GM21576 (cell line): ENCODE data around the gene KRT17.

ENCODE experiments used
- ATAC-seq: cut with Tn5 transposase; IDR thresholded peaks from one replicate; pipeline ENCODE4 v1.9.1; 2021; ENCODE audit warnings: mild to moderate bottlenecking, moderate library complexity; ENCODE audit not compliant: unreplicated experiment

The KRT17 gene

GRCh38 chr17:41624208-41625101 lies at the start of gene KRT17:
Gene KRT17 (minus strand): TSS chr17:41624575. CDS start chr17:41624509, 66 bp downstream.
- ATAC-seq = no peak

GRCh38 chr17:41672153-41672552 lies 47.8 kb upstream of the KRT17 start:
- ATAC-seq = no peak

GRCh38 chr17:41667280-41668041 lies 43.1 kb upstream of the KRT17 start:
- ATAC-seq = no peak

GRCh38 chr17:41666708-41667279 lies 42.4 kb upstream of the KRT17 start:
- peak; percentile 46 for ATAC-seq

GRCh38 chr17:41666237-41666641 lies 41.9 kb upstream of the KRT17 start:
- peak; percentile 34 for ATAC-seq

- peak; percentile 64 for ATAC-seq
Measured at GRCh38 chr17:41665566-41666236, 41.3 kb upstream of the KRT17 start.

GRCh38 chr17:41664587-41665565 lies 40.5 kb upstream of the KRT17 start:
- ATAC-seq = no peak

- no peak for ATAC-seq
Measured at GRCh38 chr17:41664172-41664457, 39.7 kb upstream of the KRT17 start.

GRCh38 chr17:41663451-41664171 lies 39.2 kb upstream of the KRT17 start:
- ATAC-seq = no peak

GRCh38 chr17:41660221-41660711 lies 35.9 kb upstream of the KRT17 start:
- no peak for ATAC-seq

- no peak for ATAC-seq
Measured at GRCh38 chr17:41659427-41660212, 35.2 kb upstream of the KRT17 start.

- no peak for ATAC-seq
Measured at GRCh38 chr17:41658846-41659245, 34.5 kb upstream of the KRT17 start.

GRCh38 chr17:41657936-41658335 lies 33.6 kb upstream of the KRT17 start:
- no peak for ATAC-seq

GRCh38 chr17:41657176-41657754 lies 32.9 kb upstream of the KRT17 start:
- ATAC-seq = no peak

GRCh38 chr17:41656249-41657023 lies 32.1 kb upstream of the KRT17 start:
- ATAC-seq = no peak

- ATAC-seq = no peak
Measured at GRCh38 chr17:41655611-41656111, 31.3 kb upstream of the KRT17 start.
